ENCODE measurements around the gene TMEM132E.

The TMEM132E gene

DNA sequence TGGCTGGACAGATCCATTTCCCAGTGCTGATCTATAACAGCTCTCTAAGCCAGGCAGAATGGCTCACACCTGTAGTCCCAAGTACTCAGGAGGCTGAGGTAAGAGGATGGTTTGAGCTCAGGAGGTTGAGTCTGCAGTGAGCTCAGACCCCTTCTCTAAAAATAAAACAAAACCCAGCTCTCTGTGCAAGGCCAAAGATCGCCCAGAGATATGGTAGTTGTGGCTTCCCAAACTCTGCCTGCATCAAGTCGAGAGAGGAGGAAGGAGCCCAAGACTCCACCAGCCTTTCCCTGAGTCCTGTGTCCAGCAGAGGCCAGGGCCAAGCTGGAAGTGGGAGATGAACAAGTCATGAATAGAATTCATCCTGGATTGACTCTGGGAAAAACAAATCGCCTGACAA lies 88.8 kb downstream of the TMEM132E start (continued):
- TF ChIP-seq, protein P1, sequence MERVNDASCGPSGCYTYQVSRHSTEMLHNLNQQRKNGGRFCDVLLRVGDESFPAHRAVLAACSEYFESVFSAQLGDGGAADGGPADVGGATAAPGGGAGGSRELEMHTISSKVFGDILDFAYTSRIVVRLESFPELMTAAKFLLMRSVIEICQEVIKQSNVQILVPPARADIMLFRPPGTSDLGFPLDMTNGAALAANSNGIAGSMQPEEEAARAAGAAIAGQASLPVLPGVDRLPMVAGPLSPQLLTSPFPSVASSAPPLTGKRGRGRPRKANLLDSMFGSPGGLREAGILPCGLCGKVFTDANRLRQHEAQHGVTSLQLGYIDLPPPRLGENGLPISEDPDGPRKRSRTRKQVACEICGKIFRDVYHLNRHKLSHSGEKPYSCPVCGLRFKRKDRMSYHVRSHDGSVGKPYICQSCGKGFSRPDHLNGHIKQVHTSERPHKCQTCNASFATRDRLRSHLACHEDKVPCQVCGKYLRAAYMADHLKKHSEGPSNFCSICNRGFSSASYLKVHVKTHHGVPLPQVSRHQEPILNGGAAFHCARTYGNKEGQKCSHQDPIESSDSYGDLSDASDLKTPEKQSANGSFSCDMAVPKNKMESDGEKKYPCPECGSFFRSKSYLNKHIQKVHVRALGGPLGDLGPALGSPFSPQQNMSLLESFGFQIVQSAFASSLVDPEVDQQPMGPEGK (CRISPR knock-in tag; IDR thresholded peaks at IDR 0.05; ENCODE audit: borderline replicate concordance): no peak
- no peak for TF ChIP-seq ZFP3 (CRISPR knock-in tag; IDR thresholded peaks at IDR 0.05)
- TF ChIP-seq ZNF565 (CRISPR knock-in tag; conservative IDR thresholded peaks at IDR 0.05; ENCODE audit: low read depth): no peak
- no peak for TF ChIP-seq ZNF8 (CRISPR knock-in tag; IDR thresholded peaks at IDR 0.05)
- TF ChIP-seq ARNTL (CRISPR knock-in tag; IDR thresholded peaks at IDR 0.05; ENCODE audit: borderline replicate concordance, low read depth): no peak
- TF ChIP-seq ZC3H10 (CRISPR knock-in tag; IDR thresholded peaks at IDR 0.05): no peak
- TF ChIP-seq PPARA (CRISPR knock-in tag; IDR thresholded peaks at IDR 0.05; ENCODE audit: borderline replicate concordance): no peak
- TF ChIP-seq ESRRG (CRISPR knock-in tag; IDR thresholded peaks at IDR 0.05): no peak

GRCh38 chr17:34669511-34669910 lies 90.1 kb downstream of the TMEM132E start:
- TF ChIP-seq OSR1 (CRISPR knock-in tag; IDR thresholded peaks at IDR 0.05) (no peak), CSRNP3 (CRISPR knock-in tag; IDR thresholded peaks at IDR 0.05) (no peak), TSHZ2 (CRISPR knock-in tag; IDR thresholded peaks at IDR 0.05) (no peak), ZFP30 (CRISPR knock-in tag; IDR thresholded peaks at IDR 0.05) (no peak), ZNF8 (CRISPR knock-in tag; IDR thresholded peaks at IDR 0.05) (no peak), ZNF565 (CRISPR knock-in tag; conservative IDR thresholded peaks at IDR 0.05; ENCODE audit: low read depth) (no peak), BACH2 (CRISPR knock-in tag; IDR thresholded peaks at IDR 0.05; ENCODE audit: borderline replicate concordance) (no peak), CSDC2 (CRISPR knock-in tag; IDR thresholded peaks at IDR 0.05) (no peak), SNAI2 (CRISPR knock-in tag; IDR thresholded peaks at IDR 0.05) (no peak), TCF4 (CRISPR knock-in tag; IDR thresholded peaks at IDR 0.05; ENCODE audit: borderline replicate concordance) (no peak), ESRRG (CRISPR knock-in tag; IDR thresholded peaks at IDR 0.05) (no peak), TOX (CRISPR knock-in tag; IDR thresholded peaks at IDR 0.05; ENCODE audit: borderline replicate concordance) (no peak), ISL1 (CRISPR knock-in tag; IDR thresholded peaks at IDR 0.05) (no peak), RARB (CRISPR knock-in tag; IDR thresholded peaks at IDR 0.05) (no peak), ZC3H10 (CRISPR knock-in tag; IDR thresholded peaks at IDR 0.05) (no peak)
- TF ChIP-seq, protein P2, sequence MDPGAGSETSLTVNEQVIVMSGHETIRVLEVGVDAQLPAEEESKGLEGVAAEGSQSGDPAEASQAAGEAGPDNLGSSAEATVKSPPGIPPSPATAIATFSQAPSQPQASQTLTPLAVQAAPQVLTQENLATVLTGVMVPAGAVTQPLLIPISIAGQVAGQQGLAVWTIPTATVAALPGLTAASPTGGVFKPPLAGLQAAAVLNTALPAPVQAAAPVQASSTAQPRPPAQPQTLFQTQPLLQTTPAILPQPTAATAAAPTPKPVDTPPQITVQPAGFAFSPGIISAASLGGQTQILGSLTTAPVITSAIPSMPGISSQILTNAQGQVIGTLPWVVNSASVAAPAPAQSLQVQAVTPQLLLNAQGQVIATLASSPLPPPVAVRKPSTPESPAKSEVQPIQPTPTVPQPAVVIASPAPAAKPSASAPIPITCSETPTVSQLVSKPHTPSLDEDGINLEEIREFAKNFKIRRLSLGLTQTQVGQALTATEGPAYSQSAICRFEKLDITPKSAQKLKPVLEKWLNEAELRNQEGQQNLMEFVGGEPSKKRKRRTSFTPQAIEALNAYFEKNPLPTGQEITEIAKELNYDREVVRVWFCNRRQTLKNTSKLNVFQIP (CRISPR knock-in tag; IDR thresholded peaks at IDR 0.05; ENCODE audit: borderline replicate concordance, low read depth): no peak
- TF ChIP-seq, protein P3, sequence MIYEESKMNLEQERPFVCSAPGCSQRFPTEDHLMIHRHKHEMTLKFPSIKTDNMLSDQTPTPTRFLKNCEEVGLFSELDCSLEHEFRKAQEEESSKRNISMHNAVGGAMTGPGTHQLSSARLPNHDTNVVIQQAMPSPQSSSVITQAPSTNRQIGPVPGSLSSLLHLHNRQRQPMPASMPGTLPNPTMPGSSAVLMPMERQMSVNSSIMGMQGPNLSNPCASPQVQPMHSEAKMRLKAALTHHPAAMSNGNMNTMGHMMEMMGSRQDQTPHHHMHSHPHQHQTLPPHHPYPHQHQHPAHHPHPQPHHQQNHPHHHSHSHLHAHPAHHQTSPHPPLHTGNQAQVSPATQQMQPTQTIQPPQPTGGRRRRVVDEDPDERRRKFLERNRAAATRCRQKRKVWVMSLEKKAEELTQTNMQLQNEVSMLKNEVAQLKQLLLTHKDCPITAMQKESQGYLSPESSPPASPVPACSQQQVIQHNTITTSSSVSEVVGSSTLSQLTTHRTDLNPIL (CRISPR knock-in tag; IDR thresholded peaks at IDR 0.05; ENCODE audit: low read depth): no peak
- no peak for ATAC-seq

- TF ChIP-seq TCF4 (CRISPR knock-in tag; IDR thresholded peaks at IDR 0.05; ENCODE audit: borderline replicate concordance) (no peak), TSHZ2 (CRISPR knock-in tag; IDR thresholded peaks at IDR 0.05) (no peak)
- TF ChIP-seq, protein P3 (CRISPR knock-in tag; IDR thresholded peaks at IDR 0.05; ENCODE audit: low read depth): no peak
- no peak for ATAC-seq
Measured at GRCh38 chr17:34670618-34671017, 91.2 kb downstream of the TMEM132E start.

All from SK-N-SH treated with all-trans-retinoic acid at 6 μM for 48 hours (cell line).